ENCODE measurements around the gene PPP1R9A. TPM values are rescaled to one million over a fixed set of nuclear protein-coding genes. Genes with fewer than 3 reads are reported as not detected.
A peak's percentile ranks its signal among the peaks of the same experiment; 100 is the strongest.

The PPP1R9A gene
- total and polyA plus RNA-seq, 7 experiments from 2014 or later = 0.21 to 1.4 TPM; not detected in 5

- no peak for ATAC-seq
- Mint-ChIP-seq H3K9me3 (peaks cover 0 to 1% (median 0%) of the 10 kb centered on the region in 11 donors), H3K4me1 (peaks cover 0 to 2% (median 0%) of the 10 kb centered on the region in 7 donors), H3K36me3 (no peaks in the 10 kb centered on the region), H3K27ac (no peak overlapping the region), H3K27me3 (peaks cover 2 to 16% (median 10%) of the 10 kb centered on the region in 5 donors), H3K4me3 (no peak overlapping the region)
- no peak overlapping the region for H3K27ac ChIP-seq (ENCODE audit: low read depth, low read length)
- CTCF ChIA-PET = no interaction called here
- no peaks in the 10 kb centered on the region for H3K27me3 ChIP-seq (ENCODE audit: control insufficient read depth in 2 of 2, insufficient read depth in 2 of 2, low read length in 2 of 2)
- H3K4me3 ChIP-seq (ENCODE audit: low read length) = no peak overlapping the region
- no peak for DNase-seq
- no peaks in the 10 kb centered on the region for H3K9me3 ChIP-seq (ENCODE audit: control insufficient read depth in 2 of 3, low read length in 3 of 3)
- no peaks in the 10 kb centered on the region for H3K36me3 ChIP-seq (ENCODE audit: control insufficient read depth in 2 of 3, insufficient read depth in 3 of 3, low read length in 3 of 3)
- POLR2A ChIA-PET = no interaction called here
- H3K4me1 ChIP-seq (ENCODE audit: control insufficient read depth in 2 of 2, insufficient read depth in 2 of 2, low read length in 2 of 2) = no peaks in the 10 kb centered on the region
- intact Hi-C loops (cut with micrococcal nuclease) = no loop called here
Observed at GRCh38 chr7:95242266-95242665, 334.9 kb downstream of the PPP1R9A start.

DNA sequence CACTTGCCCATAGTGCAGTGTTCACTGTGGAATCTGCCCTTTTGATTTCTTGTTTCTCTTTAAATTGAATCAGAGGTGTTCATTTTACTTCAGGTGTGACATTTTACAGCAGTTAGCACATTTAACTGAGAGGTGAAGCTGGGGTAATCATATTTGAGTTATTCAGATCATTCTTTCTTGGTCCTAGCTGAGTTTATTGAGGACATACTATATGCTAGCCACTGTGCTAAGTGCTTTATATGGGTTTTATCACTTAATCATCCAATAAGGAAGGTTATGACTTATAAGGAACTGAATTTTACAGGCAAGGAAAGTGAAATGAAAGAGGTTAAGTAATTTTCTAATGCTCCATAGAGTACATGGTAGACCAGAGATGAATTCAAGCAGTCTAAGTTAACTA, 337.2 kb downstream of the PPP1R9A start:
- ATAC-seq (no peak), DNase-seq (no peak)
- Mint-ChIP-seq H3K4me1 (peaks cover 0 to 2% (median 0%) of the 10 kb centered on the region in 7 donors), H3K27me3 (peaks cover 2 to 16% (median 10%) of the 10 kb centered on the region in 5 donors), H3K36me3 (no peaks in the 10 kb centered on the region), H3K27ac (no peak overlapping the region), H3K4me3 (no peak overlapping the region), H3K9me3 (peaks cover 0 to 1% (median 0%) of the 10 kb centered on the region in 11 donors)
- H3K27me3 ChIP-seq (ENCODE audit: control insufficient read depth in 2 of 2, insufficient read depth in 2 of 2, low read length in 2 of 2) = no peaks in the 10 kb centered on the region
- no peaks in the 10 kb centered on the region for H3K9me3 ChIP-seq (ENCODE audit: control insufficient read depth in 2 of 3, low read length in 3 of 3)
- intact Hi-C loops (cut with micrococcal nuclease) = no loop called here
- H3K4me1 ChIP-seq (ENCODE audit: control insufficient read depth in 2 of 2, insufficient read depth in 2 of 2, low read length in 2 of 2) = no peaks in the 10 kb centered on the region
- no peaks in the 10 kb centered on the region for H3K36me3 ChIP-seq (ENCODE audit: control insufficient read depth in 2 of 3, insufficient read depth in 3 of 3, low read length in 3 of 3)
- POLR2A ChIA-PET = no interaction called here
- CTCF ChIA-PET = no interaction called here
- H3K4me3 ChIP-seq (ENCODE audit: low read length) = no peak overlapping the region
- H3K27ac ChIP-seq (ENCODE audit: low read depth, low read length) = no peak overlapping the region

DNA sequence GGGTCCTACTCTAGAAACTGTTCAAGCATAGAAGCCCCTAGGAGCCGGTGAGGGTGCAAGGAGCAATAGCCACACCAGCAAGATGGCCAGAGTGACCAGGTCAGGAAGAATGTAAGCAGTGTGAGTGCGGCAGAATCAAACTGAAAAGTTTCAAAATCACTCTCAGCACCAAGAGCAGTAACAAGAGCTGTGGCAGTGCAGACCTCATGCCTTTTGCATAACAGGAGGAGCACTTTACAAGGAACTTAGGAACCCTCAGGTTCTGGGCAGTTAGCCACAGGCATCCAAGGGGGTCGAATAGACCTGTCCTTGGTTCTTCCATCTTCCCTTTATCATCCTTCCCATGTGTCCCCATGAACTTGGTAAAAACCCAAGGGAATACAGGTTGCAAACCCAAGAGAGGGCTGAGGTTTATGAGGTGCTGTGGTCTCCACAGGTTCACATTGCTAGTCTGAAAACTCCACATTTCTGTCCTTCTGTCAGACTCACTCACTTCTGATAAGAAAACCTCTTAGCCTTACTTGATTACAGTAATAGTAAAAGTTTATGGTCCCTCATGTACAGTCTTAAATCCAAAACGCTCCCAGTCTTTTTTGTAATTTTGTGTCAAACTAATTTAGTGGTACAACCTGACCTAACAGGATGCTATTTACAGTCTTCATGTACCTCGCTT, 338.6 kb downstream of the PPP1R9A start:
- intact Hi-C loops (cut with micrococcal nuclease) = loop anchor here in 1 of 2 donors (2.0 kb wide), 1 partner anchor 231 kb away; no protein-coding TSS in a partner anchor
- Mint-ChIP-seq H3K9me3 (no peaks in the 10 kb centered on the region), H3K4me3 (no peak overlapping the region), H3K36me3 (no peaks in the 10 kb centered on the region), H3K4me1 (peaks cover 0 to 2% (median 0%) of the 10 kb centered on the region in 7 donors), H3K27me3 (peaks cover 2 to 14% (median 10%) of the 10 kb centered on the region in 5 donors), H3K27ac (no peak overlapping the region)
- no peak overlapping the region for H3K4me3 ChIP-seq (ENCODE audit: low read length)
- H3K36me3 ChIP-seq (ENCODE audit: control insufficient read depth in 2 of 3, insufficient read depth in 3 of 3, low read length in 3 of 3) = no peaks in the 10 kb centered on the region
- POLR2A ChIA-PET = no interaction called here
- no peaks in the 10 kb centered on the region for H3K9me3 ChIP-seq (ENCODE audit: control insufficient read depth in 2 of 3, low read length in 3 of 3)
- no peak for DNase-seq
- H3K27ac ChIP-seq (ENCODE audit: low read depth, low read length) = no peak overlapping the region
- no peak for ATAC-seq
- no peaks in the 10 kb centered on the region for H3K27me3 ChIP-seq (ENCODE audit: control insufficient read depth in 2 of 2, insufficient read depth in 2 of 2, low read length in 2 of 2)
- CTCF ChIA-PET = no interaction called here
- H3K4me1 ChIP-seq (ENCODE audit: control insufficient read depth in 2 of 2, insufficient read depth in 2 of 2, low read length in 2 of 2) = no peaks in the 10 kb centered on the region

- DNase-seq (peak in 2 of 9 donors; percentile 7 to 25), ATAC-seq (no peak)
- no peaks in the 10 kb centered on the region for H3K36me3 ChIP-seq (ENCODE audit: control insufficient read depth in 2 of 3, insufficient read depth in 3 of 3, low read length in 3 of 3)
- Mint-ChIP-seq H3K27ac (no peak overlapping the region), H3K4me3 (no peak overlapping the region), H3K4me1 (peaks cover 0 to 2% (median 0%) of the 10 kb centered on the region in 7 donors), H3K36me3 (no peaks in the 10 kb centered on the region), H3K27me3 (peaks cover 2 to 18% (median 14%) of the 10 kb centered on the region in 5 donors), H3K9me3 (no peaks in the 10 kb centered on the region)
- no peaks in the 10 kb centered on the region for H3K4me1 ChIP-seq (ENCODE audit: control insufficient read depth in 2 of 2, insufficient read depth in 2 of 2, low read length in 2 of 2)
- ChIA-PET POLR2A (no interaction called here), CTCF (interaction anchor here (0.6 kb wide), 1 partner anchor 796 kb away, joined by 3 read pairs; no protein-coding TSS in a partner anchor)
- H3K4me3 ChIP-seq (ENCODE audit: low read length) = no peak overlapping the region
- no peak overlapping the region for H3K27ac ChIP-seq (ENCODE audit: low read depth, low read length)
- no peaks in the 10 kb centered on the region for H3K9me3 ChIP-seq (ENCODE audit: control insufficient read depth in 2 of 3, low read length in 3 of 3)
- no peaks in the 10 kb centered on the region for H3K27me3 ChIP-seq (ENCODE audit: control insufficient read depth in 2 of 2, insufficient read depth in 2 of 2, low read length in 2 of 2)
- intact Hi-C loops (cut with micrococcal nuclease) = loop anchor here in 1 of 2 donors (2.0 kb wide), 1 partner anchor 230 kb away; no protein-coding TSS in a partner anchor
Observed at GRCh38 chr7:95246831-95247370, 339.5 kb downstream of the PPP1R9A start.

DNA sequence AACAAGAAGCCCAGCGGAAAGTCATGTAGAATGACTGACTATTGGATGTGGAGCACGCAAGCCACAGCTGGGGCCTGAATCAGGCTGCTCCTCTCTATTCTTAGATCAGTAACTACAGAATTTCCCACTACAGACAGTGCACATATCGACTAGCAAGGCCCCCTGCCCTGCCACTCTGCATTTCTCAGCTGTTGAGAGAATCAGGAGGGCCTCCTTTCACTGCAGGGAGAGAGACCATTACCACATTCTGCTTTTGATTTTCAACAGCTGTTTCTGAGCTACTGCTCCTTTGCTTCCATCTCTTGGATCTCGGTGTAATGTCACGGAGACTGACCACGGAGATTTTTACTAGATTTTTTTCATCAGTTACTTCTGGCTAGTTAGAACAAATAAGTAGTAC, 343.2 kb downstream of the PPP1R9A start:
- H3K9me3 Mint-ChIP-seq = no peaks in the 10 kb centered on the region
- DNase-seq (no peak), ATAC-seq (no peak)
- H3K27ac ChIP-seq (ENCODE audit: low read depth, low read length) = no peak overlapping the region
- H3K4me3 Mint-ChIP-seq = no peak overlapping the region
- no peaks in the 10 kb centered on the region for H3K4me1 ChIP-seq (ENCODE audit: control insufficient read depth in 2 of 2, insufficient read depth in 2 of 2, low read length in 2 of 2)
- H3K27me3 Mint-ChIP-seq = peaks cover 0 to 21% (median 8%) of the 10 kb centered on the region in 5 donors
- ChIA-PET POLR2A (no interaction called here), CTCF (no interaction called here)
- H3K4me3 ChIP-seq (ENCODE audit: low read length) = no peak overlapping the region
- no peaks in the 10 kb centered on the region for H3K9me3 ChIP-seq (ENCODE audit: control insufficient read depth in 2 of 3, low read length in 3 of 3)
- no peaks in the 10 kb centered on the region for H3K27me3 ChIP-seq (ENCODE audit: control insufficient read depth in 2 of 2, insufficient read depth in 2 of 2, low read length in 2 of 2)
- intact Hi-C loops (cut with micrococcal nuclease) = no loop called here
- H3K4me1 Mint-ChIP-seq = peaks cover 0 to 2% (median 0%) of the 10 kb centered on the region in 7 donors
- H3K36me3 ChIP-seq (ENCODE audit: control insufficient read depth in 2 of 3, insufficient read depth in 3 of 3, low read length in 3 of 3) = no peaks in the 10 kb centered on the region
- no peak overlapping the region for H3K27ac Mint-ChIP-seq
- no peaks in the 10 kb centered on the region for H3K36me3 Mint-ChIP-seq

GRCh38 chr7:95251966-95252365, 344.6 kb downstream of the PPP1R9A start:
- Mint-ChIP-seq H3K36me3 (no peaks in the 10 kb centered on the region), H3K9me3 (no peaks in the 10 kb centered on the region), H3K27me3 (peaks cover 0 to 17% (median 5%) of the 10 kb centered on the region in 5 donors), H3K27ac (no peak overlapping the region), H3K4me1 (no peaks in the 10 kb centered on the region), H3K4me3 (no peak overlapping the region)
- Histone ChIP-seq H3K27ac (ENCODE audit: low read depth, low read length) (no peak overlapping the region), H3K27me3 (ENCODE audit: control insufficient read depth in 2 of 2, insufficient read depth in 2 of 2, low read length in 2 of 2) (no peaks in the 10 kb centered on the region), H3K36me3 (ENCODE audit: control insufficient read depth in 2 of 3, insufficient read depth in 3 of 3, low read length in 3 of 3) (no peaks in the 10 kb centered on the region), H3K4me1 (ENCODE audit: control insufficient read depth in 2 of 2, insufficient read depth in 2 of 2, low read length in 2 of 2) (no peaks in the 10 kb centered on the region), H3K4me3 (ENCODE audit: low read length) (no peak overlapping the region), H3K9me3 (ENCODE audit: control insufficient read depth in 2 of 3, low read length in 3 of 3) (no peaks in the 10 kb centered on the region)
- ChIA-PET POLR2A (no interaction called here), CTCF (no interaction called here)
- ATAC-seq (no peak), DNase-seq (no peak)
- intact Hi-C loops (cut with micrococcal nuclease) = no loop called here

DNA sequence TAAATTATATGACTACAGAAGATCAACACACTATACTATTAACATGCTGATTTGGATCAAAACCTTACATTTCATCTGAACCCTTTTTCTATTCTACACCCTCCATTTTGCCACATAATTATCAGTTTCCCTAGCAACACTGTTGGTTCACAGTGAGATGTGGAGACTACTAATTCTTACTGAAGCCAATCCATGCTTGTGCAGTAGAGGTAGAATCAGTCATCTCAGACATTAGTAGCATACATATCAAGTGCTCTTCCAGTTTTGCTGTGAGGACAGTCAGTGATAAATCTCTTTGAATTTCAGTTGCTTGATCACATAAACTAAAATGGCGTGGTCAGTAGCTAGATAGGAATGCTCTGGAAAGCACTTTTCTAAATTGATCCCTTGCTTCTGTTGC, 346.6 kb downstream of the PPP1R9A start:
- intact Hi-C loops (cut with micrococcal nuclease) = no loop called here
- CTCF ChIA-PET = no interaction called here
- H3K36me3 ChIP-seq (ENCODE audit: control insufficient read depth in 2 of 3, insufficient read depth in 3 of 3, low read length in 3 of 3) = no peaks in the 10 kb centered on the region

More for the DNA sequence above, 346.6 kb downstream of the PPP1R9A start:
- no peak for ATAC-seq
- H3K4me3 Mint-ChIP-seq = no peak overlapping the region
- H3K27me3 Mint-ChIP-seq = peaks cover 0 to 14% (median 4%) of the 10 kb centered on the region in 5 donors
- no peaks in the 10 kb centered on the region for H3K9me3 ChIP-seq (ENCODE audit: control insufficient read depth in 2 of 3, low read length in 3 of 3)
- no peaks in the 10 kb centered on the region for H3K4me1 ChIP-seq (ENCODE audit: control insufficient read depth in 2 of 2, insufficient read depth in 2 of 2, low read length in 2 of 2)
- no peaks in the 10 kb centered on the region for H3K36me3 Mint-ChIP-seq
- no peaks in the 10 kb centered on the region for H3K9me3 Mint-ChIP-seq
- H3K27ac Mint-ChIP-seq = no peak overlapping the region
- no peak overlapping the region for H3K27ac ChIP-seq (ENCODE audit: low read depth, low read length)
- no peaks in the 10 kb centered on the region for H3K27me3 ChIP-seq (ENCODE audit: control insufficient read depth in 2 of 2, insufficient read depth in 2 of 2, low read length in 2 of 2)
- H3K4me3 ChIP-seq (ENCODE audit: low read length) = no peak overlapping the region
- H3K4me1 Mint-ChIP-seq = no peaks in the 10 kb centered on the region
- DNase-seq = no peak
- POLR2A ChIA-PET = no interaction called here

All from naive thymus-derived CD4-positive, alpha-beta T cell (primary cell).